Osteocyte (in vitro differentiated cells): ENCODE results near the gene THRB. TPM values are rescaled to one million over a fixed set of nuclear protein-coding genes. Genes with fewer than 3 reads are reported as not detected.
A peak's percentile ranks its signal among the peaks of the same experiment; 100 is the strongest.

Experiments used
- DNase-seq: peaks from one replicate; pipeline ENCODE4 v3.0.0; 2021; ENCODE audit warnings: mixed read lengths; ENCODE audit not compliant: unreplicated experiment; ENCODE audit errors: extremely low spot score
- H3K27ac Mint-ChIP-seq: one replicate; pipeline ENCODE4 v1.8.0; 2021; ENCODE audit warnings: mild to moderate bottlenecking, mixed read lengths; ENCODE audit not compliant: unreplicated experiment
- H3K27me3 Mint-ChIP-seq: one replicate; pipeline ENCODE4 v1.8.0; 2021; ENCODE audit warnings: mixed read lengths; ENCODE audit not compliant: unreplicated experiment
- H3K36me3 Mint-ChIP-seq: one replicate; pipeline ENCODE4 v1.8.0; 2021; ENCODE audit warnings: mixed read lengths; ENCODE audit not compliant: unreplicated experiment
- H3K4me1 Mint-ChIP-seq: one replicate; pipeline ENCODE4 v1.8.0; 2021; ENCODE audit warnings: mixed read lengths; ENCODE audit not compliant: unreplicated experiment
- H3K4me3 Mint-ChIP-seq: one replicate; pipeline ENCODE4 v1.8.0; 2021; ENCODE audit warnings: mild to moderate bottlenecking, moderate library complexity, mixed read lengths; ENCODE audit not compliant: unreplicated experiment
- H3K9me3 Mint-ChIP-seq: one replicate; pipeline ENCODE4 v1.8.0; 2021; ENCODE audit warnings: mixed read lengths; ENCODE audit not compliant: unreplicated experiment
- total RNA-seq: library from RNA; stranded (reverse); gene quantifications from 2 replicates; pipeline ENCODE4 v1.2.1, GENCODE V29; 2021
- TF ChIP-seq, protein P1 (sequence below): fragments of 200-600 bp; sonication (generic); IDR thresholded peaks from 2 replicates; pipeline ENCODE4 v1.5.0; 2021; ENCODE audit warnings: antibody characterized with exemption, mild to moderate bottlenecking, moderate library complexity

Gene THRB
- total RNA-seq, 1 donor from 2014 or later = 4.6 TPM

DNA sequence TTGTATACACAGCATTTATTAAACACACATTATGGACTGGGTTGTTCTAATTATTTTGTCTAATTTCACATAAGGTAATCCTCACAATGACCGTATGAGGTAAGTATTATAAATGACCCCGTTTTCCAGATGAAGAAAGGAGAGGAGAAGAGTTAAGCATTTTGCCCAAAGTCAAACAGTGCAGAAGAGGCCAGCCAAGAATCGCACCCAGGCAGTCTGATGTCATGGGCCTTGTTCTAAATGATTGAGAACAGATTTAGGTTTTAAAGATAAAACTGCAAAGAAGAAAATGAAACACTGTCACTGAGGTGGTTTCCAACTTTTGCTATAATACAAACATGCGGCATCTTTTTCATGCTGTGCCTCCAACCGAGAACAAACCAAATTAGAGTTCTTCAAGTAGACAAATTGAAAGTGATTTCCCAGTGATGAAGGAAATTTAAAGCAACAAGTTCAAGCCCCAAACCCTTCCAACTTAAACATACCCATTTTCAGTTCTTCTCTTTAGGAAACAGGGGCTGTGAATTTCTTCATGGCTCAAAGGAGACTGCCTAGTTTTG is 155.3 kb downstream of the THRB start:
- no peaks in the 10 kb centered on the region for H3K9me3 Mint-ChIP-seq
- H3K36me3 Mint-ChIP-seq = no peaks in the 10 kb centered on the region
- no peak overlapping the region for H3K4me3 Mint-ChIP-seq
- H3K4me1 Mint-ChIP-seq = peaks cover 19% of the 10 kb centered on the region
- no peak for DNase-seq
- TF ChIP-seq, protein P1, sequence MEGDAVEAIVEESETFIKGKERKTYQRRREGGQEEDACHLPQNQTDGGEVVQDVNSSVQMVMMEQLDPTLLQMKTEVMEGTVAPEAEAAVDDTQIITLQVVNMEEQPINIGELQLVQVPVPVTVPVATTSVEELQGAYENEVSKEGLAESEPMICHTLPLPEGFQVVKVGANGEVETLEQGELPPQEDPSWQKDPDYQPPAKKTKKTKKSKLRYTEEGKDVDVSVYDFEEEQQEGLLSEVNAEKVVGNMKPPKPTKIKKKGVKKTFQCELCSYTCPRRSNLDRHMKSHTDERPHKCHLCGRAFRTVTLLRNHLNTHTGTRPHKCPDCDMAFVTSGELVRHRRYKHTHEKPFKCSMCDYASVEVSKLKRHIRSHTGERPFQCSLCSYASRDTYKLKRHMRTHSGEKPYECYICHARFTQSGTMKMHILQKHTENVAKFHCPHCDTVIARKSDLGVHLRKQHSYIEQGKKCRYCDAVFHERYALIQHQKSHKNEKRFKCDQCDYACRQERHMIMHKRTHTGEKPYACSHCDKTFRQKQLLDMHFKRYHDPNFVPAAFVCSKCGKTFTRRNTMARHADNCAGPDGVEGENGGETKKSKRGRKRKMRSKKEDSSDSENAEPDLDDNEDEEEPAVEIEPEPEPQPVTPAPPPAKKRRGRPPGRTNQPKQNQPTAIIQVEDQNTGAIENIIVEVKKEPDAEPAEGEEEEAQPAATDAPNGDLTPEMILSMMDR = no peak
- peak overlapping the region; percentile 8 for H3K27ac Mint-ChIP-seq
- no peaks in the 10 kb centered on the region for H3K27me3 Mint-ChIP-seq

DNA sequence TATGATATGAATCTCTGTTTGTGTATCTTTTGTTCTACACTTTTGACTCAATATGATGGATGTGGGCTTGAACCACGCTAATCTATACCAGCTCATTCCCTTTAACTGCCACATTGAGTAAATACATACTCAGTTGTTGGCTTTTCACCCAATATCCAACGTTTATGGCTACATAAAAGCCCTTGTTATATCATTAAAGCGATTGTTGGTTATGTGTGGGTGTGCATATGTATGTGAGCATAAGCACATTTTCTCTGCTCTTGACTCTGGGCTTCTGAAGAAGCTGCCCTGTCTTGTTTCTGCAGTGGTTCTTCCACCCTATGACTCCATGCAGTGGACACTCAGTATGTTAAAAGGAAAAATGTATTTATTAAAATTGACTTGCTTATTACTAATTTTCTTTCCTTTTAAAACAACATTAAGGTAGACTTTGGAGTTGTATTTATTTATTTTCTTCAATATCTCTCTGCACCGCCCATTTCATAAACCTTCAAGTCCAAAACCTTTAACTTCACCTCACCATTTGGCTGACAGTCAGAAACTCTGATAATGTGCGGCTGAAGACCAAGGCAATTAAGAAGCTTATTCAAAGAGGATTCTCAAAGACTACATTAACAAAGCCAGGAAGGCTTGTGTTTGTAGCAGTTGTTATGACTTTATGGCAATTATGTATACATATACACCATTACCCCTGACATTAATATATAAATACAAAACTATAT is 156.1 kb downstream of the THRB start:
- DNase-seq = no peak
- no peaks in the 10 kb centered on the region for H3K9me3 Mint-ChIP-seq
- no peaks in the 10 kb centered on the region for H3K27me3 Mint-ChIP-seq
- H3K4me1 Mint-ChIP-seq = peaks cover 18% of the 10 kb centered on the region
- no peaks in the 10 kb centered on the region for H3K36me3 Mint-ChIP-seq
- no peak overlapping the region for H3K4me3 Mint-ChIP-seq
- TF ChIP-seq, protein P1 = no peak
- no peak overlapping the region for H3K27ac Mint-ChIP-seq

DNA sequence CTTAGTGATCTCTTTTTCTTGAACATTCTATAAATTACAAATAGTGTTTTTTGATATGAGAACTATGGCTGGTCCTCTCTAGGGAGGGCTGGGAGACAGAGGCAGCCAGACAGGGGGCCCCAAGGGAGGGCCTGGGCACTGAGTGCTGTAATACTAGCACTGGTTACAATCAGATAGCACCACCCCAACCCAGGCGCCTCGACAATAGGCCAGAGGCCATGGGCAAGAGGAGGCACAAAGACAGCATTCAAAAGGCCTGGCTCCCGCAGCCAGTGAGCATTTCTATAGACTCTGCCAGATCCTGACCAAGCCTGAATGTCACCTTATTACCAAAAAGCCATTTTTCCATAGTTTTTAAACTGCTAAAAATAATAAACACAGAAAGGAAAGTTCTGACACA is 158.5 kb downstream of the THRB start:
- no peaks in the 10 kb centered on the region for H3K9me3 Mint-ChIP-seq
- TF ChIP-seq, protein P1 = no peak
- no peaks in the 10 kb centered on the region for H3K36me3 Mint-ChIP-seq
- H3K27ac Mint-ChIP-seq = no peak overlapping the region
- no peak for DNase-seq
- no peak overlapping the region for H3K4me3 Mint-ChIP-seq
- no peaks in the 10 kb centered on the region for H3K27me3 Mint-ChIP-seq
- H3K4me1 Mint-ChIP-seq = peaks cover 13% of the 10 kb centered on the region

DNA sequence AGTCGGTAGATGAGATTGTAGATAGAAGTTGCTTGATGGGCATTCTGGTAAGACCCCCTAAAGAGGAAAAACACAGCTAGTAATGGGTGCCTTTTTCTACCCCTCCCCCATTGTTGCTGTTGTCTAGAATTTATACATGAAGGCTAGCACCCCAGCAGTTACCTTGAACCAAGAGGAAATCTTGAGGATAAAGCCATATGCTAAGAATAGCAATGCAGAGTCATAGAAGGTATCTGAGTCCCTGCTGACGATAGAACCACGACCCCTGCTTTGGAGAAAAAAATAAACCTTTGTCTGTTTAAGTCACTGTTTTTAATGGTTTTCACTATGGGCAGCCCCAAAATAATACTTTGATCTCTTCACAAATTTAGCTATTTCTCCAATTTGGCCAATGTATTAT is 162.6 kb downstream of the THRB start:
- Mint-ChIP-seq H3K4me1 (no peaks in the 10 kb centered on the region), H3K27ac (no peak overlapping the region), H3K27me3 (no peaks in the 10 kb centered on the region), H3K9me3 (no peaks in the 10 kb centered on the region), H3K36me3 (no peaks in the 10 kb centered on the region), H3K4me3 (no peak overlapping the region)
- DNase-seq = no peak
- TF ChIP-seq, protein P1 = no peak

DNA sequence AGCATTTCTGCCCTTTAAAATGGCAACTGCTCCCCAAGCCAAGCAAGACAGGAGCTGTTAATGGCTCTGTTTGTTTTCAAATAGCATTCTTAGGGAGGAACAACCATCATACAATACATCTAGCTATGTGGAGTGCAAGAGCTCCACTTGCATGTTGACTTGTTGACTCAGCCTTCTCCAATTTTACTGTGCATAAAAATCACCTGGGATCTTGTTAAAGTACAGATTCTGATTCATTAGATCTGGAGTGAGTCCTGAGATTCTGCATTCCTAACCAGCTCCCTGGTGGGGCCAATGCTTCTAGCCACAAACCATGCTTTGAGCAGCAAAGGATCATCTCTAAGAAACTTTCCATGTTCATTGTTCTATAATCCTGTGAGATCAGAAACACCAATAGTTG is 171.4 kb downstream of the THRB start:
- no peak for DNase-seq
- no peak overlapping the region for H3K27ac Mint-ChIP-seq
- TF ChIP-seq, protein P1 = no peak
- H3K27me3 Mint-ChIP-seq = no peaks in the 10 kb centered on the region
- H3K4me1 Mint-ChIP-seq = no peaks in the 10 kb centered on the region
- peaks cover 14% of the 10 kb centered on the region for H3K9me3 Mint-ChIP-seq
- H3K36me3 Mint-ChIP-seq = no peaks in the 10 kb centered on the region
- H3K4me3 Mint-ChIP-seq = no peak overlapping the region
